Ascending aorta (tissue), 2 donors: ENCODE measurements around the gene YTHDC1. TPM values are rescaled to one million over a fixed set of nuclear protein-coding genes. Genes with fewer than 3 reads are reported as not detected.

ENCODE experiments used
- DNase-seq, 2 donors: peaks; one replicate each; pipeline ENCODE4 v3.0.0-alpha.2; 2019; ENCODE audit warnings: low spot score in 2 of 2
- H3K27ac ChIP-seq, 2 donors: fragments of 200-600 bp; sonication (generic); one replicate each; pipeline ENCODE4 v1.5.1; 2016 to 2017; ENCODE audit warnings: mild to moderate bottlenecking in 1 of 2
- H3K27me3 ChIP-seq: fragments of 200-600 bp; sonication (generic); one replicate; pipeline ENCODE4 v1.5.1; 2017
- H3K36me3 ChIP-seq, 2 donors: fragments of 200-600 bp; sonication (generic); one replicate each; pipeline ENCODE4 v1.5.1; 2016
- H3K4me1 ChIP-seq, 2 donors: fragments of 200-600 bp; sonication (generic); one replicate each; pipeline ENCODE4 v1.5.1; 2016 to 2017; ENCODE audit warnings: mild to moderate bottlenecking in 1 of 2
- H3K4me3 ChIP-seq, 2 donors: fragments of 200-600 bp; sonication (generic); one replicate each; pipeline ENCODE4 v1.5.1; 2016 to 2017; ENCODE audit warnings: mild to moderate bottlenecking in 1 of 2
- H3K9me3 ChIP-seq, 2 donors: fragments of 200-600 bp; sonication (generic); one replicate each; pipeline ENCODE4 v1.5.1; 2016
- intact Hi-C: fragments of 100-400 bp; cut with DNase I; formaldehyde crosslinking; loops from one replicate; pipeline ENCODE4 v1.15.1; 2023
- total RNA-seq: library from RNA; depleted of rRNA; stranded (reverse); fragments of >200 nt; gene quantifications from one replicate; pipeline ENCODE4 v1.1.0, GENCODE V29; 2016
- TF ChIP-seq, protein P1 (sequence below), 3 experiments: fragments of 200-600 bp in 2 of 3; fragments of 450-650 bp in 1 of 3; sonication (generic) in 2 of 3; IDR thresholded peaks; one replicate each; pipeline ENCODE4 v1.5.1; 2016 to 2019; ENCODE audit warnings: antibody characterized with exemption in 3 of 3, mild to moderate bottlenecking in 1 of 3, moderate library complexity in 1 of 3

YTHDC1 gene
- total RNA-seq, 1 donor from 2014 or later: 17.6 TPM

DNA sequence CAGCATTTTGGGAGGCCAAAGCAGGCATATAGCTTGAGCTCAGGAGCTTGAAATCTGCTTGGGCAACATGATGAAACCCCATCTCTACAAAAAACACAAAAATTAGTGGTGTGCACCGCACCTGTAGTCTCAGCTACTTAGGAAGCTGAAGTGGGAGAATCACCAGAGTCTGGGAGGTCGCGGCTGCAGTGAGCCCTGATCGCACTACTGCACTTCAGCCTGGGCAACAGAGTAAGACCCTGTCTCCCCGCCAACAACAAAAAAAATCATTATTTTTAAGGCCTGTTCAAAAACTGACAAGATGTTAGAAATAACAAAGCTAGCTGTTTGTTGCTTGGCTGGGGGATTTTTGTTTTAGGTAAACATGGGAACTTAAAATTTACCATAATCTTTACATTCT, 5.1 kb downstream of the YTHDC1 start:
- Histone ChIP-seq H3K4me1 (peaks cover 0 to 55% of the 10 kb centered on the region in 2 donors), H3K27ac (no peak overlapping the region), H3K27me3 (no peaks in the 10 kb centered on the region), H3K9me3 (no peaks in the 10 kb centered on the region), H3K4me3 (no peak overlapping the region), H3K36me3 (no peaks in the 10 kb centered on the region)
- TF ChIP-seq, protein P1, sequence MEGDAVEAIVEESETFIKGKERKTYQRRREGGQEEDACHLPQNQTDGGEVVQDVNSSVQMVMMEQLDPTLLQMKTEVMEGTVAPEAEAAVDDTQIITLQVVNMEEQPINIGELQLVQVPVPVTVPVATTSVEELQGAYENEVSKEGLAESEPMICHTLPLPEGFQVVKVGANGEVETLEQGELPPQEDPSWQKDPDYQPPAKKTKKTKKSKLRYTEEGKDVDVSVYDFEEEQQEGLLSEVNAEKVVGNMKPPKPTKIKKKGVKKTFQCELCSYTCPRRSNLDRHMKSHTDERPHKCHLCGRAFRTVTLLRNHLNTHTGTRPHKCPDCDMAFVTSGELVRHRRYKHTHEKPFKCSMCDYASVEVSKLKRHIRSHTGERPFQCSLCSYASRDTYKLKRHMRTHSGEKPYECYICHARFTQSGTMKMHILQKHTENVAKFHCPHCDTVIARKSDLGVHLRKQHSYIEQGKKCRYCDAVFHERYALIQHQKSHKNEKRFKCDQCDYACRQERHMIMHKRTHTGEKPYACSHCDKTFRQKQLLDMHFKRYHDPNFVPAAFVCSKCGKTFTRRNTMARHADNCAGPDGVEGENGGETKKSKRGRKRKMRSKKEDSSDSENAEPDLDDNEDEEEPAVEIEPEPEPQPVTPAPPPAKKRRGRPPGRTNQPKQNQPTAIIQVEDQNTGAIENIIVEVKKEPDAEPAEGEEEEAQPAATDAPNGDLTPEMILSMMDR (IDR thresholded peaks at IDR 0.05): no peak
- intact Hi-C loops: loop anchor here (10.0 kb wide), 1 partner anchor 800 kb away; the partner anchor contains the start of gene CENPC
- no peak for DNase-seq

- DNase-seq: no peak
- intact Hi-C loops: loop anchor here (10.0 kb wide), 1 partner anchor 799 kb away; the partner anchor contains the start of gene CENPC
- H3K4me1 ChIP-seq: peaks cover 0 to 59% of the 10 kb centered on the region in 2 donors
- TF ChIP-seq, protein P1 (IDR thresholded peaks at IDR 0.05): no peak
- no peaks in the 10 kb centered on the region for H3K36me3 ChIP-seq
- H3K9me3 ChIP-seq: no peaks in the 10 kb centered on the region
- no peak overlapping the region for H3K27ac ChIP-seq
- H3K27me3 ChIP-seq: no peaks in the 10 kb centered on the region
- no peak overlapping the region for H3K4me3 ChIP-seq
Measured at GRCh38 chr4:68344049-68344448, 5.8 kb downstream of the YTHDC1 start.

DNA sequence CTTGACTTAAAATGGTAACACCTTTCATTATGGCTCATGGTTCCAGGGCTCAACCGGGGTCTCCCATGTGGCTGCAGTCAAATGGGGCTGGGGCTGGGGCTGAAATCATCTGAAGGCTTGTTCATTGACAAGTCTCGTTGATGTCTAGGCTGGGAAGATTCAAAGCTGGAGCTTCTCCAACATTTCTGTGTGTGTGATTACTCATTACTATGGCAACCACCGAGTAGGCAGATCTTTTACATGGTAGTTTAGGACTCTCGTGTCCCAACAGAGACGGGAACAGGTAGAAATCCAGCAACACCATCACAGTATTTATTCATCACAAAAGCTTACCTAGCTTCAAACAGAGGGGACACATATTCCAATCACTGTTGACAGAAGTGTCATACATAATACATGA, 7.8 kb downstream of the YTHDC1 start:
- Histone ChIP-seq H3K27me3 (no peaks in the 10 kb centered on the region), H3K4me1 (peaks cover 0 to 59% of the 10 kb centered on the region in 2 donors), H3K9me3 (no peaks in the 10 kb centered on the region), H3K27ac (no peak overlapping the region), H3K4me3 (no peak overlapping the region), H3K36me3 (peaks cover 6 to 8% of the 10 kb centered on the region in 2 donors)
- intact Hi-C loops: loop anchor here (10.0 kb wide), 1 partner anchor 797 kb away; the partner anchor contains the start of gene CENPC
- TF ChIP-seq, protein P1 (IDR thresholded peaks at IDR 0.05): no peak
- DNase-seq: no peak

- intact Hi-C loops: loop anchor here (5.0 kb wide), 1 partner anchor 34 kb away; no protein-coding TSS in a partner anchor
- no peak overlapping the region for H3K4me3 ChIP-seq
- peaks cover 0 to 47% of the 10 kb centered on the region in 2 donors for H3K4me1 ChIP-seq
- DNase-seq: no peak
- H3K27me3 ChIP-seq: no peaks in the 10 kb centered on the region
- TF ChIP-seq, protein P1 (IDR thresholded peaks at IDR 0.05): no peak
- H3K27ac ChIP-seq: no peak overlapping the region
- peaks cover 18 to 32% of the 10 kb centered on the region in 2 donors for H3K36me3 ChIP-seq
- no peaks in the 10 kb centered on the region for H3K9me3 ChIP-seq
Measured at GRCh38 chr4:68338625-68339024, 11.3 kb downstream of the YTHDC1 start.

DNA sequence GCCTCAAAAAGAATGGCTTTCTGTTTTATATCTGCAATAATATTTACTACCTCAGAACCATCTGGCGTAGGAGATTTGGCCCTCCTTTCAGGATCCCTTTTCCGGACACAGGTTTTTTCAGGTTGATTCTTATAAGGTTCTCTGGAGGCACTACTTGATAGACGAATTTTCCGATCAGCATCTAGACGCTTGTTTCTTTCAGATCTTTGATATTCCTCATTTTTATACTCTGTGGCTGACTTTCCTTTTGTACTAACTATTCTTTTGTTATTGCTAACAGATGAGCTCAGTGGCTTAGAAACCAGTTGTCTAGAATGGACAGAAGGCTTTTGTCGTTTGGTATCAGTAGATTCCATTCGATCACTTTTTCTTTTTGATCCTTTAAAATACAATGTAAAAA, 12.4 kb downstream of the YTHDC1 start:
- no peaks in the 10 kb centered on the region for H3K9me3 ChIP-seq
- H3K27me3 ChIP-seq: no peaks in the 10 kb centered on the region
- H3K27ac ChIP-seq: no peak overlapping the region
- H3K4me1 ChIP-seq: peaks cover 0 to 36% of the 10 kb centered on the region in 2 donors
- TF ChIP-seq, protein P1 (IDR thresholded peaks at IDR 0.05): no peak
- peaks cover 19 to 33% of the 10 kb centered on the region in 2 donors for H3K36me3 ChIP-seq
- no peak for DNase-seq
- no peak overlapping the region for H3K4me3 ChIP-seq
- intact Hi-C loops: loop anchor here (5.0 kb wide), 1 partner anchor 35 kb away; no protein-coding TSS in a partner anchor
